Measurements from ENCODE around the gene SDHA.
A peak's percentile ranks its signal among the peaks of the same experiment; 100 is the strongest.

Gene SDHA

DNA sequence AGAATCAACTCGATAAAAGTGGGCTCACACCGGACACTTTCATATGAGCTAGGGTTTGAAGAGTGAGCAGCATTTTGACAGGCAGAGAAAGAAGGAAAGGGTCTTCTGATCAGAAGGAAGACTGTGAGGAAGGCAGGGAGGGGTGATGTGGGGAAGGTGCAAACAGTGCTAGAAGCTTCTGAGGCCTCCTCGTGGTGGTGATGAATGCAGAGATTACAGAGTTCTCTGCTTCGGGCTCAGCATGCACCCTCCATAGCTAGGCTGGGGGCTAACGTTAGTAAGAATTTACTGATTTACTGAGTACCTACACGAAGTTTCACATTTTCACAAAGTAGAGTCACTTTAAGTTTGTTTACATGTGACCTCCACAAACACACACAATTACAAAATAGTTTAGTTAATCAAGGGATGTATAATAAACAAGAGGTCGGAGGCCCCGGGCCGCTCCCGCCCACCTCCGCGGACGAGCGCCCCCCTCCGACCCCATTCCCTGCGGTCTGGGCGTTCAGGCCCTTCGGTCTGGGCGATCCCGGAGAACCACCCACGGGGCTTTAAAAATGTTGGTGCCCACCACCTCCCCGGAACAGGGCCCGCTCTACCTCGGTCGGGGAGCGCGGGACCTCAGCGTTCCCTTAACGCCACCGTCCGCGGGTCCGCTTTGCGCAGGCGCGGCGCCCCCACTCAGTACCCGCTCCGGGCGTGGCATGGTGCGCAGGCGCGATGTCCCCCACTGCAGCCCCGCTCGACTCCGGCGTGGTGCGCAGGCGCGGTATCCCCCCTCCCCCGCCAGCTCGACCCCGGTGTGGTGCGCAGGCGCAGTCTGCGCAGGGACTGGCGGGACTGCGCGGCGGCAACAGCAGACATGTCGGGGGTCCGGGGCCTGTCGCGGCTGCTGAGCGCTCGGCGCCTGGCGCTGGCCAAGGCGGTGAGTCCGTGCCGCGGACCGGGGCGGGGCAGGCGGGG is at the start of gene SDHA, which contains the start of gene CCDC127 (continued):
- peak; percentile 76 for TF ChIP-seq KLF9 (tag by site-specific recombination; IDR thresholded peaks at IDR 0.05; ENCODE audit: low read depth)

DNA sequence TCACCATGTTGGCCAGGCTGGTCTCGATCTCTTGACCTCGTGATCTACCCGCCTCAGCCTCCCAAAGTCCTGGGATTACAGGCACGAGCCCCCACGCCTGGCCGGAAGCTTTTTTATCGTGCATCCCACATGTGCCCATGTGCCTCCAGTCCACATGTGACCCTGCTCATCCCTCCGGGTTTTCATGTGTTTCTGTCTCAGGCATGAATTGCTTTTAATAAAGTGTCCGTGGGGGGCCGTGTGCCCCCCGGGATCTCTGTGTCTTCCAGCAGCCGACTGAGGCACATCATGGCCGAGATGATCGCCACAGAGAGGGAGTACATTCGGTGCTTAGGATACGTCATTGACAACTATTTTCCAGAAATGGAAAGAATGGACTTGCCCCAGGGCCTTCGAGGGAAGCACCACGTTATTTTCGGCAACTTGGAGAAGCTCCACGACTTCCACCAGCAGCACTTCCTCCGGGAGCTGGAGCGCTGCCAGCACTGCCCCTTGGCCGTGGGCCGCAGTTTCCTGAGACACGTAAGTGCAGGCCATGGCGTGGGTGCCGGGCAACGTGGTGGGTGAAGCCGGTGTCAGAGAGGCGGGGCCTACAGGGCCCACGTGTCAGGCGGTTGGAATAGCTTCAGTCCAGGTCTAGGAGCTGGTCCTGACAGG is 48.9 kb upstream of the SDHA start:
- H3K27ac ChIP-seq (ENCODE audit: extremely low read depth, low read depth, low read length), result no peak overlapping the region
- no peaks in the 10 kb centered on the region for H3K9me3 ChIP-seq (ENCODE audit: control insufficient read depth, insufficient read depth, low read depth, low read length)
- CTCF ChIA-PET, result interaction anchor here (0.8 kb wide), 1 partner anchor 14 kb away, joined by 4 read pairs; no protein-coding TSS in a partner anchor

DNA sequence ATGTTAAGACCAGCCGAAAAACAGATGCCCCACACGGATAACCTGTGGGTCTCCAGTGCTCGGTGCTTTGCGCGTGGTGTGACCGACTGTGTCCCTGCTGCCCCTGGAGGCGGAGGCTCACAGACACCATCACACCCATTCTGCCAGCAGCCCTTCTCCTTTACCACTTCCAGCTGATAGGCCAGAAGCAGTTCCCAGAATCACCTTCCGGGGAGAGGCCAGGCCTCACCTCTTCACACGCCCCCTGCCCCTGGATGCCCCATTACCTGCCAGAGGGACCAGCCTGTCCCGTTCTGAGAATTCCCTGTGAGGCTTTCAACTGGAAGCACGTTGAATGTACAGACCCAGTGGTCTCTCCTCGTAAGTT is 48.4 kb upstream of the SDHA start:
- no peaks in the 10 kb centered on the region for H3K9me3 ChIP-seq (ENCODE audit: control insufficient read depth, insufficient read depth, low read depth, low read length)
- H3K4me1 ChIP-seq (ENCODE audit: control insufficient read depth, insufficient read depth, low read length), result no peaks in the 10 kb centered on the region; the same call in 1 of the 2 replicates
- TF ChIP-seq, protein P1, sequence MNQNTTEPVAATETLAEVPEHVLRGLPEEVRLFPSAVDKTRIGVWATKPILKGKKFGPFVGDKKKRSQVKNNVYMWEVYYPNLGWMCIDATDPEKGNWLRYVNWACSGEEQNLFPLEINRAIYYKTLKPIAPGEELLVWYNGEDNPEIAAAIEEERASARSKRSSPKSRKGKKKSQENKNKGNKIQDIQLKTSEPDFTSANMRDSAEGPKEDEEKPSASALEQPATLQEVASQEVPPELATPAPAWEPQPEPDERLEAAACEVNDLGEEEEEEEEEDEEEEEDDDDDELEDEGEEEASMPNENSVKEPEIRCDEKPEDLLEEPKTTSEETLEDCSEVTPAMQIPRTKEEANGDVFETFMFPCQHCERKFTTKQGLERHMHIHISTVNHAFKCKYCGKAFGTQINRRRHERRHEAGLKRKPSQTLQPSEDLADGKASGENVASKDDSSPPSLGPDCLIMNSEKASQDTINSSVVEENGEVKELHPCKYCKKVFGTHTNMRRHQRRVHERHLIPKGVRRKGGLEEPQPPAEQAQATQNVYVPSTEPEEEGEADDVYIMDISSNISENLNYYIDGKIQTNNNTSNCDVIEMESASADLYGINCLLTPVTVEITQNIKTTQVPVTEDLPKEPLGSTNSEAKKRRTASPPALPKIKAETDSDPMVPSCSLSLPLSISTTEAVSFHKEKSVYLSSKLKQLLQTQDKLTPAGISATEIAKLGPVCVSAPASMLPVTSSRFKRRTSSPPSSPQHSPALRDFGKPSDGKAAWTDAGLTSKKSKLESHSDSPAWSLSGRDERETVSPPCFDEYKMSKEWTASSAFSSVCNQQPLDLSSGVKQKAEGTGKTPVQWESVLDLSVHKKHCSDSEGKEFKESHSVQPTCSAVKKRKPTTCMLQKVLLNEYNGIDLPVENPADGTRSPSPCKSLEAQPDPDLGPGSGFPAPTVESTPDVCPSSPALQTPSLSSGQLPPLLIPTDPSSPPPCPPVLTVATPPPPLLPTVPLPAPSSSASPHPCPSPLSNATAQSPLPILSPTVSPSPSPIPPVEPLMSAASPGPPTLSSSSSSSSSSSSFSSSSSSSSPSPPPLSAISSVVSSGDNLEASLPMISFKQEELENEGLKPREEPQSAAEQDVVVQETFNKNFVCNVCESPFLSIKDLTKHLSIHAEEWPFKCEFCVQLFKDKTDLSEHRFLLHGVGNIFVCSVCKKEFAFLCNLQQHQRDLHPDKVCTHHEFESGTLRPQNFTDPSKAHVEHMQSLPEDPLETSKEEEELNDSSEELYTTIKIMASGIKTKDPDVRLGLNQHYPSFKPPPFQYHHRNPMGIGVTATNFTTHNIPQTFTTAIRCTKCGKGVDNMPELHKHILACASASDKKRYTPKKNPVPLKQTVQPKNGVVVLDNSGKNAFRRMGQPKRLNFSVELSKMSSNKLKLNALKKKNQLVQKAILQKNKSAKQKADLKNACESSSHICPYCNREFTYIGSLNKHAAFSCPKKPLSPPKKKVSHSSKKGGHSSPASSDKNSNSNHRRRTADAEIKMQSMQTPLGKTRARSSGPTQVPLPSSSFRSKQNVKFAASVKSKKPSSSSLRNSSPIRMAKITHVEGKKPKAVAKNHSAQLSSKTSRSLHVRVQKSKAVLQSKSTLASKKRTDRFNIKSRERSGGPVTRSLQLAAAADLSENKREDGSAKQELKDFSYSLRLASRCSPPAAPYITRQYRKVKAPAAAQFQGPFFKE (tag by site-specific recombination; IDR thresholded peaks at IDR 0.05; ENCODE audit: borderline replicate concordance), result no peak
- TF ChIP-seq ZNF473 (tag by site-specific recombination; IDR thresholded peaks at IDR 0.05) (no peak), ZNF776 (tag by site-specific recombination; IDR thresholded peaks at IDR 0.05; ENCODE audit: borderline replicate concordance) (no peak), ZXDB (tag by site-specific recombination; IDR thresholded peaks at IDR 0.05) (no peak)
- TF ChIP-seq, protein P2, sequence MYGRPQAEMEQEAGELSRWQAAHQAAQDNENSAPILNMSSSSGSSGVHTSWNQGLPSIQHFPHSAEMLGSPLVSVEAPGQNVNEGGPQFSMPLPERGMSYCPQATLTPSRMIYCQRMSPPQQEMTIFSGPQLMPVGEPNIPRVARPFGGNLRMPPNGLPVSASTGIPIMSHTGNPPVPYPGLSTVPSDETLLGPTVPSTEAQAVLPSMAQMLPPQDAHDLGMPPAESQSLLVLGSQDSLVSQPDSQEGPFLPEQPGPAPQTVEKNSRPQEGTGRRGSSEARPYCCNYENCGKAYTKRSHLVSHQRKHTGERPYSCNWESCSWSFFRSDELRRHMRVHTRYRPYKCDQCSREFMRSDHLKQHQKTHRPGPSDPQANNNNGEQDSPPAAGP (tag by site-specific recombination; IDR thresholded peaks at IDR 0.05), result no peak
- TF ChIP-seq, protein P3, sequence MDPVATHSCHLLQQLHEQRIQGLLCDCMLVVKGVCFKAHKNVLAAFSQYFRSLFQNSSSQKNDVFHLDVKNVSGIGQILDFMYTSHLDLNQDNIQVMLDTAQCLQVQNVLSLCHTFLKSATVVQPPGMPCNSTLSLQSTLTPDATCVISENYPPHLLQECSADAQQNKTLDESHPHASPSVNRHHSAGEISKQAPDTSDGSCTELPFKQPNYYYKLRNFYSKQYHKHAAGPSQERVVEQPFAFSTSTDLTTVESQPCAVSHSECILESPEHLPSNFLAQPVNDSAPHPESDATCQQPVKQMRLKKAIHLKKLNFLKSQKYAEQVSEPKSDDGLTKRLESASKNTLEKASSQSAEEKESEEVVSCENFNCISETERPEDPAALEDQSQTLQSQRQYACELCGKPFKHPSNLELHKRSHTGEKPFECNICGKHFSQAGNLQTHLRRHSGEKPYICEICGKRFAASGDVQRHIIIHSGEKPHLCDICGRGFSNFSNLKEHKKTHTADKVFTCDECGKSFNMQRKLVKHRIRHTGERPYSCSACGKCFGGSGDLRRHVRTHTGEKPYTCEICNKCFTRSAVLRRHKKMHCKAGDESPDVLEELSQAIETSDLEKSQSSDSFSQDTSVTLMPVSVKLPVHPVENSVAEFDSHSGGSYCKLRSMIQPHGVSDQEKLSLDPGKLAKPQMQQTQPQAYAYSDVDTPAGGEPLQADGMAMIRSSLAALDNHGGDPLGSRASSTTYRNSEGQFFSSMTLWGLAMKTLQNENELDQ (tag by site-specific recombination; IDR thresholded peaks at IDR 0.05; ENCODE audit: low read depth), result no peak
- TF ChIP-seq, protein P4, sequence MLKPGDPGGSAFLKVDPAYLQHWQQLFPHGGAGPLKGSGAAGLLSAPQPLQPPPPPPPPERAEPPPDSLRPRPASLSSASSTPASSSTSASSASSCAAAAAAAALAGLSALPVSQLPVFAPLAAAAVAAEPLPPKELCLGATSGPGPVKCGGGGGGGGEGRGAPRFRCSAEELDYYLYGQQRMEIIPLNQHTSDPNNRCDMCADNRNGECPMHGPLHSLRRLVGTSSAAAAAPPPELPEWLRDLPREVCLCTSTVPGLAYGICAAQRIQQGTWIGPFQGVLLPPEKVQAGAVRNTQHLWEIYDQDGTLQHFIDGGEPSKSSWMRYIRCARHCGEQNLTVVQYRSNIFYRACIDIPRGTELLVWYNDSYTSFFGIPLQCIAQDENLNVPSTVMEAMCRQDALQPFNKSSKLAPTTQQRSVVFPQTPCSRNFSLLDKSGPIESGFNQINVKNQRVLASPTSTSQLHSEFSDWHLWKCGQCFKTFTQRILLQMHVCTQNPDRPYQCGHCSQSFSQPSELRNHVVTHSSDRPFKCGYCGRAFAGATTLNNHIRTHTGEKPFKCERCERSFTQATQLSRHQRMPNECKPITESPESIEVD (tag by site-specific recombination; IDR thresholded peaks at IDR 0.05), result no peak
- CTCF ChIA-PET, result interaction anchor here (0.8 kb wide), 1 partner anchor 14 kb away, joined by 4 read pairs; no protein-coding TSS in a partner anchor
- H3K36me3 ChIP-seq (ENCODE audit: control insufficient read depth in 2 of 2, insufficient read depth in 1 of 2, low read length in 2 of 2), result no peaks in the 10 kb centered on the region
- H3K4me3 ChIP-seq (ENCODE audit: low read depth, low read length), result no peak overlapping the region
- H3K27ac ChIP-seq (ENCODE audit: extremely low read depth, low read depth, low read length), result no peak overlapping the region
- POLR2A ChIA-PET, result no interaction called here

More for the DNA sequence above, 48.9 kb upstream of the SDHA start:
- Histone ChIP-seq H3K4me3 (ENCODE audit: low read depth, low read length) (no peak overlapping the region), H3K4me1 (ENCODE audit: control insufficient read depth, insufficient read depth, low read length) (no peaks in the 10 kb centered on the region; the same call in 1 of the 2 replicates), H3K36me3 (ENCODE audit: control insufficient read depth in 2 of 2, insufficient read depth in 1 of 2, low read length in 2 of 2) (no peaks in the 10 kb centered on the region)
- POLR2A ChIA-PET, result interaction anchor here (1.1 kb wide), 2 partner anchors 11 to 19 kb away, joined by 3 read pairs; no protein-coding TSS in a partner anchor
- no peak for TF ChIP-seq ZFP37 (tag by site-specific recombination; IDR thresholded peaks at IDR 0.05)
- 0 out of 2 replicates have a peak, but pooled peaks have one; percentile 36 for TF ChIP-seq EGR2 (tag by site-specific recombination; IDR thresholded peaks at IDR 0.05; ENCODE audit: low read depth)
- peak; percentile 23; the same call in 1 of the 2 replicates for TF ChIP-seq ZFHX2 (tag by site-specific recombination; conservative IDR thresholded peaks at IDR 0.05)
